Activated CD8-positive, alpha-beta memory T cell treated with anti-CD3 and anti-CD28 coated beads for 24 hours (primary cell): Measurements from ENCODE around the gene SERPINA6.
"Not testable (repeated sequence)": the region's sequence is repeated elsewhere in the genome, so short reads cannot be mapped to it uniquely, and the experiment has no call there.

Experiments
- DNase-seq: peaks from one replicate; pipeline ENCODE4 v3.0.0-alpha.2; 2020

Gene SERPINA6

DNA sequence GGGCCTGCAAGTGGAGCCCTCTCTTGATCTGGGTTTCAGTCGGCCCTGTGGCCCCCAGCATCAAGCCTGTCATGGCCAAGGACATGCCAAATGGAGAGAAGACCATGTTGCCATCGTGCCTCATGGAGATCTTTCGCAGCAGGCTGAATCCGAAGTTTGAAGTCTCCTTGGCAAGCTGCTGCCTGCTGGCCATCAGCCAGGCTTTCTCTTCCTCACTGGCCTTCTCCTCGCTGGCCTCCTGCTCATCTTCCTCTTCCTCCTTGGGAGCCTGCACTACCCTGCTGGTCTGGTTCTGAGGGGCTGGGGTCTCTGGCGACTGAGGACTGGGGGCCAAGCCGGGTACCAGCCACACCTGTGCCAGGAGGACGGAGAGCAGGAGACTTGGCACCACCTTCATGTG, 32.9 kb downstream of the SERPINA6 start:
- DNase-seq = no peak

DNA sequence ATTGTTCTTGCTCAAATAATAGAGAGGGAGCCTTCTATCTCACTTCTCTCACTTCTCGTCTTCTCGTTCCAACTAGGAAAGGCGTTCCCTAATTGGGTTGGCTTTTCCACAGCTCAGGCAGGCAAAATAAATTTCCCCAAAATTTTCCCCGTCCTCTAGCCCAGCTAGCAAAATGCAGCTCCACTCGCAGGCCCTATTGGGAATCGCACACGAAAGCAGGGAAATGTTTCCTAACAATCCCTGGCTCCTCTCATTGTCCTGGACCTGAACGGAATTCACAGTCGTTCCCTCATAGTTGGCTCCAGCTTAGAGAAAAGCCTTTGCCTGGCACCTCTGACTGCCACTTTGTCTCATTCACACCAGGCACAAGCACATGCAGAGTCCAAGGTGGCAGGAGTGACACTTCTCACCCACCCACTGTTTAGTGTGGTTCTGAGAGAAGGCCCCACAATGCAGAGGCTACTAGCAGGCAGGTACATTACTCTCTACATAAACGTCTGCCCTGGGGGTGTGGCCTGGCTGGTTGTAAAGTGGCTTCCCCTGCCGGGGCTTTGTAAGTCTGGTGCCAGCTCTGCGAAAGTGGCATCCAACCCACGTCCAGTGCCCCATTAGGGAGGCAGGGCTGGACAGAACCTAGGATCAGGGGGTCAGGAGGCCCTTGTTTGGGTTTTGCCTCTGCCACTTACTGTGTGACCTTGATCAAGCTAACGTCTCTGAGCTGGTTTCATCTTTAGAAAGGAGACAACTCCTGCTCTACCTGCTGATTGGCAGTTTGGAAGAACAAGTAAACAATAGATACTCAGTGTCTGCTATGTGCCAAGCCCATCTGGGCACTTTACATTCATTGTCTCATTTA, 34.3 kb downstream of the SERPINA6 start:
- DNase-seq = no peak

DNA sequence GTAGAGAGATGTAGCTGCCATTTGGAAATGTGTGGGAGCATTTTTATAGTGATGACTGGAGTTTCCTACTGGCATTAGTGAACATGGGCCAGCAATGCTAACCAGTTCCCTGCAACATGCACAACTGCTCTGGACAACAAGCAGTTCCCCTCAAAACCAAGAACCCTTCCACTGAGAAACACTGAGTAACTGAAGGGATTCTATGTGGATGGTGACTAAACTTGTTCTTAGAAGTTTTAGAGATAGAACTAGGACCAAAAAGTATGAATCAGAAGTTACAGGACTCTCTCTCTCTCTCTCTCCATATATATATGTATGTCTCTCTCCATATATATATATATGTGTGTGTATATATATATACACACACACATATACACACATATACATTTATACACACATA, 38.0 kb downstream of the SERPINA6 start:
- DNase-seq = no peak

DNA sequence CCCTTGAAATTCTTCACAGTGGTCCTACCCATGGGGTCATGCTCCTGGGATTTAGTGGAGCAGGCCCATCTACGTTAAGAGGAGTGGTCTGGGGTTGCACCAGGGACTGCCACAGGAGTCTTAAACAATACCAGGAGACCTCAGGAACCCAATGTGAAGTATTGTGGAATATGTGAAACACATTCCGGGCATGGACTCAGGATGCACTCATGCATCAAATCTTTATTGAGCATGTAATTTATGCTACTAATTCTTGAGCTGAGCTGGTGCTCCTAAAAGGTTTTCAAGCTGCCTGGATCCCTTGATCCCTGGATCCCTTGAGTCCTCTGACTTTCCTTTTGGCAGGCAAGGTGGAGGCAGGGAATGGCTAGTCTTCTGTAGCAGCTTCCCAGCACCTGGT, 38.9 kb downstream of the SERPINA6 start:
- DNase-seq = no peak

DNA sequence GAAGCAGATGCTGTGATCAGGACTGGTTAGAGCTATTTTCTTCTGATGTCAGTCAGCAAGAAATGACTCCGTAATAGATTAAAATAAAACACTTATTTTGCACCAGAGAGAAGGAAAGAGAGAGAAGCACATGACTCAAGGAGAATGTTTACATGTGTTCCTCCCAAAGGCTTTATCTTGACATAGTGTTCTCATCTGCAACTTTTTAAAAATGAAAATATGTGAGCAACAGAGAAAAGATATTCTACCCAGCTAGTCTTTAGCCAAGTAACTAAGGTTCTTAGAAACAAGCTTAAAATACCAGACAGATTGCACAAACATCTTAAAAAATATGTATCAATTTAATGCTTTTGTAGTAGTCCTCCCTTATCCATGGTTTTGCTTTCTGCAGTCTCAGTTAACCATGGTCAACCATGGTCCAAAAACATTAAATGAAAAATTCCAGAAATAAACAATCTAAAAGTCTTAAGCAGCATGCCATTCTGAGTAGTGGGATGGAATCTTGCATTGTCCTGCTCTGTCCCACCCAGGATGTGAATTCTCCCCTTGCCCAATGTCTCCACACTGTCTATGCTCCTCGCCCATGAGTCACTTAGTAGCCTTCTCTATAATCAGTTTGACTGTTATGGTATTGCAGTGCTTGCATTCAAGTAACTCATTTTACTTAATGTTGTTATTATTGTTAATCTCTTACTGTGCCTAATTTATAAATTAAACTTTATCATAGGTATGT, 40.0 kb downstream of the SERPINA6 start:
- no peak for DNase-seq

DNA sequence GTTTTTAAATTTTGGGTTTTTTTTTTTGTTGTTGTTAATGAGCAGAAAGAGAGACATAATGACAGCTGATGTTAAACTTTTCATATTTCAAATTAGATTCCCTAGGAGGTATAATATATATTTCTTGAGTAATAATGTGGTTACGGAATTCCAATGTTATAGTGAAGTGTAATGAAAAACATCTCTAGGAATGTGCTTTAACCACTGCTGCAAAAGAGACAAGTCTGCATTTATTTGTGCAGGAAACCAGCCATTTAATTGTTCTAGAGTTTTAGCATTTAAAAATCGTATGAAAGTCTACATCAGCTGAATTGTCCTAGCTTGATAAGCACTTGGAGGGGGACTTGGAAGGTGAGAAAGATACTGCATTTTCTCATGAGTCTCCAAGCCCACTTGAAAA, 44.4 kb downstream of the SERPINA6 start:
- no peak for DNase-seq

DNA sequence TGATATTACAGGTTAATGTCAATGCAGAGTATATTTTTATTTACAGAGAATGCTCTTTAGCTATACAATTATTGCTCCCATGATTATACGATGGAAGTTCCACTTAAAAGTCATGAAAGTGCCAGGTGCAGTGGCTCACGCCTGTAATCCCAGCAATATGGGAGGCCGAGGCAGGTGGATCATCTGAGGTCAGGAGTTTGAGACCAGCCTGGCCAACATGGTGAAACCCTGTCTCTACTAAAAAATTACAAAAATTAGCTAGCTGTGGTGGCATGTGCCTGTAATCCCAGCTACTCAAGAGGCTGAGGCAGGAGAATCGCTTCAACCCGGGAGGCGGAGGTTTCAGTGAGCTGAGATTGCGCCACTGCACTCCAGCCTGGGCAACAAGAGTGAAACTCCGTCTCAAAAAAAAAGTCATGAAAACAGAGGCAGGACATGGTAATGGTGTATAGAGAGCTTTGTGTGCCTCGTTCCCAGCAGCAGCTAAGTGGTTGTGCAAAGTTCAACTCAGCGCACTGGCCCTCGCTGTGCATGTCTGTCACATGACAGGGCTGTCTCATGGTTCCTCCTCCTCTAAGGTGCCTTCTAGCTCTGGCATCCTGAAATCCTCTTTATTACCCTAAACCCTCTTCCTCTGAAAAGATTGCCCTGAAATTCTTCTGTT, 46.1 kb downstream of the SERPINA6 start:
- DNase-seq = not testable (repeated sequence)

DNA sequence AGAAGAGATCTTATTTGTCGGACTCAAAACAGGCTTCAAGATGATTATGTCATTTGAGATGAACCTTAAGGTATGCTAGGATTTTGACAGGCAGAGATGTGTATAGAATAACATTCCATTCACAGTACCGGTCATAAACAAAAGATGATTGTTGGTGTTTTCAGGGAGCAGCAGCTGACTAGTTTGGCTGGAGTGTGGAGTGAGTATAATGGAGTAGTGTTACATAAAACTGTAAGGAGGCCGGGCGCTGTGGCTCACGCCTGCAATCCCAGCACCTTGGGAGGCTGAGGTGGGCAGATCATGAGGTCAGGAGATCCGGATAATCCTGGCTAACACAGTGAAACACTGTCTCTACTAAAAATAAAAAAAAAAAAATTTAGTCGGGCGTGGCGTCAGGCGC, 54.0 kb downstream of the SERPINA6 start:
- no peak for DNase-seq

DNA sequence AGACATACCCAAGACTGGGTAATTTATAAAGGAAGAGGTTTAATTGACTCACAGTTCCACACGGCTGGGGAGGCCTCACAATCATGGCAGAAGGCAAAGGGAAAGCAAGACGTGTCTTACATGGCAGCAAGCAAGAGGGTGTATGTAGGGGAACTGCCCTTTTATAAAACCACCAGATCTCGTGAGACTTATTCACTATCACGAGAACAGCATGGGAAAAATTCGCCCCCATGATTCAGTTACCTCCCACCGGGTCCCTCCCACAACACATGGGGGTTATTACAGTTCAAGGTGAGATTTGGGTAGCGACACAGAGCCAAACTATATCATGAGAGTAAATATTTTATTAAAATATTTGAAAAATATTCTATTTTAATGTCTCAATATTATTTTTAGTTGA, 54.6 kb downstream of the SERPINA6 start:
- not testable (repeated sequence) for DNase-seq

DNA sequence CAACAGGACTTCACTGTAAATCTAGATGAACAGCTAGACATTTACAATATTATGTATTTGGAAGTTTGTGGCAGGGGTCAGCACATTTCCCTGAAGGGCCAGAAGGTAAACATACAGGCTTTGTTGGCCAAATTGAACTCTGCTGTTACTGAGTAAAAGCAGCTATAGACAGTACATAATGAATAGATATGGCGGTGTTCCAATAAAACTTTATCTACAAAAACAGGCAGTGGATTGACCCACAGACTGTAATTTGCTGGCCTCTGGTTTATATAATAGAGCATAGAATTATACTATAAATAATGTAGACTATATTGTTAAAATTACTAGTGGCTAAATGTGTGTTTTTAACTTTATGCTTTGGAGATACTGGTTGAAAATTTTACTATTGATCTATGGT, 55.8 kb downstream of the SERPINA6 start:
- no peak for DNase-seq

DNA sequence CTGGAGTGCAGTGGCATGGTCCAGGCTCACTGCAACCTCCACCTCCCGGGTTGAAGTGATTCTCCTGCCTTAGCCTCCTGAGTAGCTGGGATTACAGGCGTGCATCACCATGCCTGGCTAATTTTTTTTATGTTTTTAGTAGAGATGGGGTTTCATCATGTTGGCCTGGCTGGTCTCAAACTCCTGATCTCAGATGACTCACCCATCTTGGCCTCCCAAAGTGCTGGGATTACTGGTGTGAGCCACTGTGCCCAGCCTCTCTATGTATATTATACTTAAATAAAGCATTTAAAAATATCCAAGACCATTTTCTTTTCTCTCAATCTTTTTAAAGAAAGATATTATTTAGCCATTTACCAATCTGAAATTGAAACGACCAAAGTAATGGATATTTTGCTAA, 58.9 kb downstream of the SERPINA6 start:
- not testable (repeated sequence) for DNase-seq
